ENCODE measurements around the gene SEMA3D. TPM values are rescaled to one million over a fixed set of nuclear protein-coding genes. Genes with fewer than 3 reads are reported as not detected.

Gene SEMA3D
- total and polyA plus RNA-seq, 2 donors (not counting 1 experiment from before 2014, with no cell fraction given) = 0.46 to 0.59 TPM

DNA sequence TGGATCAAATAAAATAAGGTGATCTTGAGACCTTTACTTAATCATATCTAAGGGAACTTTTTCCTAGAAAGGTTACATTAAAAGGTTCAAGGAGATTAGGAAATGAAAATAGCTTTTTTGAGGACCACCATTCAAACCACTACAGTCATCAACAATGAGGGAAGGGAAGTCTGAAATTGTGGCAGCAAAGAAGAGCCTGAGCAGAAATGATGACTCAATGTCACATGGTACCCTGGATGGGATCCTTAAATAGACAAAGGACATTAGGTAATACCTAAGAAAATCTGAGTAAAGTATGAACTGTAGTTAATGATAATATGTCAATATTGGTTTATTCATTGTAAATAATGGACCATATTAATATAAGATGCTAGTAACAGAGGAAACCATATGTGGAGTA lies 236.0 kb downstream of the SEMA3D start:
- no peak overlapping the region for H3K27ac Mint-ChIP-seq
- H3K4me1 Mint-ChIP-seq = no peaks in the 10 kb centered on the region
- no peak overlapping the region for H3K4me2 ChIP-seq (replicated peaks; ENCODE audit: low read depth, low read length, poor library complexity, severe bottlenecking)
- no peak for DNase-seq
- H3K4me3 Mint-ChIP-seq = no peak overlapping the region
- H3K36me3 ChIP-seq (replicated peaks in 1 of 2; ENCODE audit: control extremely low read depth in 1 of 2, control insufficient read depth in 1 of 2, extremely low read depth in 1 of 2, insufficient read depth in 2 of 2, low read length in 1 of 2) = no peaks in the 10 kb centered on the region
- no peak for ATAC-seq (ENCODE audit: low read depth)
- no peak overlapping the region for H3K27ac ChIP-seq (ENCODE audit: low read length in 2 of 2)
- H3K9ac ChIP-seq (ENCODE audit: low read length) = no peak overlapping the region
- intact Hi-C loops (cut with micrococcal nuclease) = no loop called here
- no peak overlapping the region for H3K4me3 ChIP-seq (ENCODE audit: control extremely low read depth in 1 of 5, extremely low read depth in 1 of 5, insufficient read depth in 1 of 5, low read depth in 2 of 5, low read length in 4 of 5)
- no peak for TF ChIP-seq EZH2 (IDR thresholded peaks at IDR 0.05; ENCODE audit: borderline replicate concordance, insufficient read depth, low read depth, low read length, poor library complexity, severe bottlenecking)
- TF ChIP-seq, protein P1, sequence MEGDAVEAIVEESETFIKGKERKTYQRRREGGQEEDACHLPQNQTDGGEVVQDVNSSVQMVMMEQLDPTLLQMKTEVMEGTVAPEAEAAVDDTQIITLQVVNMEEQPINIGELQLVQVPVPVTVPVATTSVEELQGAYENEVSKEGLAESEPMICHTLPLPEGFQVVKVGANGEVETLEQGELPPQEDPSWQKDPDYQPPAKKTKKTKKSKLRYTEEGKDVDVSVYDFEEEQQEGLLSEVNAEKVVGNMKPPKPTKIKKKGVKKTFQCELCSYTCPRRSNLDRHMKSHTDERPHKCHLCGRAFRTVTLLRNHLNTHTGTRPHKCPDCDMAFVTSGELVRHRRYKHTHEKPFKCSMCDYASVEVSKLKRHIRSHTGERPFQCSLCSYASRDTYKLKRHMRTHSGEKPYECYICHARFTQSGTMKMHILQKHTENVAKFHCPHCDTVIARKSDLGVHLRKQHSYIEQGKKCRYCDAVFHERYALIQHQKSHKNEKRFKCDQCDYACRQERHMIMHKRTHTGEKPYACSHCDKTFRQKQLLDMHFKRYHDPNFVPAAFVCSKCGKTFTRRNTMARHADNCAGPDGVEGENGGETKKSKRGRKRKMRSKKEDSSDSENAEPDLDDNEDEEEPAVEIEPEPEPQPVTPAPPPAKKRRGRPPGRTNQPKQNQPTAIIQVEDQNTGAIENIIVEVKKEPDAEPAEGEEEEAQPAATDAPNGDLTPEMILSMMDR (IDR thresholded peaks at IDR 0.05) = no peak
- no peaks in the 10 kb centered on the region for H3K27me3 ChIP-seq (replicated peaks in 1 of 4; ENCODE audit: control extremely low read depth in 1 of 4, control insufficient read depth in 3 of 4, insufficient read depth in 4 of 4, low read length in 3 of 4)
- no peaks in the 10 kb centered on the region for H3K9me3 Mint-ChIP-seq (ENCODE audit: insufficient read depth)
- no peaks in the 10 kb centered on the region for H3K27me3 Mint-ChIP-seq
- H2AFZ ChIP-seq (ENCODE audit: insufficient read depth, low read depth, low read length, poor library complexity, severe bottlenecking) = no peak overlapping the region
- H3K9me3 ChIP-seq (ENCODE audit: control extremely low read depth in 1 of 3, control insufficient read depth in 2 of 3, insufficient read depth in 1 of 3, low read length in 2 of 3) = no peaks in the 10 kb centered on the region
- H4K20me1 ChIP-seq (ENCODE audit: control insufficient read depth, insufficient read depth, low read length, poor library complexity, severe bottlenecking) = no peaks in the 10 kb centered on the region
- ChIA-PET CTCF (interaction anchor here (0.7 kb wide), 1 partner anchor 19 kb away, joined by 3 read pairs; no protein-coding TSS in a partner anchor), POLR2A (no interaction called here)
- no peaks in the 10 kb centered on the region for H3K79me2 ChIP-seq (ENCODE audit: control insufficient read depth, insufficient read depth, low read length)
- H3K4me1 ChIP-seq (ENCODE audit: control insufficient read depth in 2 of 2, insufficient read depth in 2 of 2, low read length in 2 of 2) = no peaks in the 10 kb centered on the region

DNA sequence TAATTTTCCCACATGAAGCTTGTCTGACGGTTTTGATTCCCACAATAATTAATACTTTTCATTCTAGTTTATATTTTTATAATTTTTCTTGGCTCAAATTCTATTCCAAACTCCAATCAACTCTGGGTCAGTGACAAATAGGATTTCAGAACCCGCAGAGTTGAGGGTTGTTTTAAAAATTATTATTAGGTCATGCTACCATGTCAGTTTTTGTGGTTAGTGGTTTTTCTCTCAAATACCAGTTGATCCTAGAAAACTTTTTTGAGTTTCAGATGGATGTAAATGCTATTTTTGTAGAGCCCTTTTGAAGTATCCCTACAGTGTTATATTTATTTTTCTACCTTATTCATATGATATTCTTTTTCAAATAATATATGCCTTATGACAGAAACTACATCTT lies 237.4 kb downstream of the SEMA3D start:
- Mint-ChIP-seq H3K27me3 (no peaks in the 10 kb centered on the region), H3K4me3 (no peak overlapping the region), H3K9me3 (ENCODE audit: insufficient read depth) (no peaks in the 10 kb centered on the region), H3K27ac (no peak overlapping the region), H3K4me1 (no peaks in the 10 kb centered on the region)
- Histone ChIP-seq H3K4me3 (ENCODE audit: control extremely low read depth in 1 of 5, extremely low read depth in 1 of 5, insufficient read depth in 1 of 5, low read depth in 2 of 5, low read length in 4 of 5) (no peak overlapping the region), H3K27ac (ENCODE audit: low read length in 2 of 2) (no peak overlapping the region), H3K79me2 (ENCODE audit: control insufficient read depth, insufficient read depth, low read length) (no peaks in the 10 kb centered on the region), H4K20me1 (ENCODE audit: control insufficient read depth, insufficient read depth, low read length, poor library complexity, severe bottlenecking) (no peaks in the 10 kb centered on the region), H2AFZ (ENCODE audit: insufficient read depth, low read depth, low read length, poor library complexity, severe bottlenecking) (no peak overlapping the region), H3K36me3 (replicated peaks in 1 of 2; ENCODE audit: control extremely low read depth in 1 of 2, control insufficient read depth in 1 of 2, extremely low read depth in 1 of 2, insufficient read depth in 2 of 2, low read length in 1 of 2) (no peaks in the 10 kb centered on the region), H3K27me3 (replicated peaks in 1 of 4; ENCODE audit: control extremely low read depth in 1 of 4, control insufficient read depth in 3 of 4, insufficient read depth in 4 of 4, low read length in 3 of 4) (no peaks in the 10 kb centered on the region), H3K4me1 (ENCODE audit: control insufficient read depth in 2 of 2, insufficient read depth in 2 of 2, low read length in 2 of 2) (no peaks in the 10 kb centered on the region), H3K9ac (ENCODE audit: low read length) (no peak overlapping the region), H3K9me3 (ENCODE audit: control extremely low read depth in 1 of 3, control insufficient read depth in 2 of 3, insufficient read depth in 1 of 3, low read length in 2 of 3) (no peaks in the 10 kb centered on the region), H3K4me2 (replicated peaks; ENCODE audit: low read depth, low read length, poor library complexity, severe bottlenecking) (no peak overlapping the region)
- ATAC-seq (ENCODE audit: low read depth) (no peak), DNase-seq (no peak)
- CTCF ChIA-PET = no interaction called here
- TF ChIP-seq, protein P1 (IDR thresholded peaks at IDR 0.05) = no peak
- TF ChIP-seq EZH2 (IDR thresholded peaks at IDR 0.05; ENCODE audit: borderline replicate concordance, insufficient read depth, low read depth, low read length, poor library complexity, severe bottlenecking) = no peak
- POLR2A ChIA-PET = no interaction called here
- intact Hi-C loops (cut with micrococcal nuclease) = no loop called here
- no CpG with 5 or more reads among the region's 2 CpGs for WGBS (ENCODE audit: insufficient coverage)

Data from B cell (primary cell).